NB4 (cell line): ENCODE measurements around the gene ATP5PD.

ENCODE experiments used
- DNase-seq: peaks from one replicate; pipeline ENCODE4 v3.0.0; 2010; ENCODE audit warnings: low read depth
- H3K4me3 ChIP-seq: one replicate; pipeline ENCODE4 v1.5.1; 2011; ENCODE audit warnings: mild to moderate bottlenecking, low read depth, low read length, moderate library complexity
- MYC ChIP-seq: IDR thresholded peaks from 2 replicates; pipeline ENCODE4 v1.6.1; 2011; ENCODE audit warnings: low read depth, low read length
- POLR2A ChIP-seq: IDR thresholded peaks from 2 replicates; pipeline ENCODE4 v1.6.1; 2011; ENCODE audit warnings: mild to moderate bottlenecking; ENCODE audit not compliant: insufficient read length; ENCODE audit errors: extremely low read depth
- TF ChIP-seq, protein P1 (sequence below): IDR thresholded peaks from one replicate; pipeline ENCODE4 v1.5.1; 2012; ENCODE audit warnings: low read depth, low read length
- TF ChIP-seq, protein P2 (sequence below): IDR thresholded peaks from 2 replicates; pipeline ENCODE4 v1.6.1; 2011; ENCODE audit warnings: low read depth, low read length

The ATP5PD gene

DNA sequence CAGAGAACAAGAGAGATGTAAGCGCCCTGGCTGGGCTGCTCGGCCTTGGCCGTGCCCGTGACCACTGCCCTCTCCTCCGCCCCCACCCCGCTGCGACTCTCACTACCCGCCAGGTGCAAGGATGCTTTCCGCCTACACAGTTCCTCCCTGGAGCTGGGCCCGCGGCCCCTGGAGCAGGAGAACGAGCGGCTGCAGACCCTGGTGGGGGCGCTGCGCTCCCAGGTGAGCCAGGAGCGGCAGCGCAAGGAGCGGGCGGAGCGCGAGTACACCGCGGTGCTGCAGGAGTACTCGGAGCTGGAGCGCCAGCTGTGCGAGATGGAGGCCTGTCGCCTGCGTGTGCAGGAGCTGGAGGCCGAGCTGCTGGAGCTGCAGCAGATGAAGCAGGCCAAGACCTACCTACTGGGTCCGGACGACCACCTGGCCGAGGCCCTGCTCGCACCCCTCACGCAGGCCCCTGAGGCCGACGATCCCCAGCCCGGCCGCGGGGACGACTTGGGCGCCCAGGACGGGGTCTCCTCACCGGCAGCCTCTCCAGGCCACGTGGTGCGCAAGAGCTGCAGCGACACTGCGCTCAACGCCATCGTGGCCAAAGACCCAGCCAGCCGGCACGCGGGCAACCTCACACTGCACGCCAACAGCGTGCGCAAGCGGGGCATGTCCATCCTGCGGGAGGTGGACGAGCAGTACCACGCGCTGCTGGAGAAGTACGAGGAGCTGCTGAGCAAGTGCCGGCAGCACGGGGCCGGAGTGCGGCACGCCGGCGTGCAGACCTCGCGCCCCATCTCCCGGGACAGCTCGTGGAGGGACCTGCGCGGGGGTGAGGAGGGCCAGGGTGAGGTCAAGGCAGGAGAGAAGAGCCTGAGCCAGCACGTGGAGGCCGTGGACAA, 43.5 kb downstream of the ATP5PD start:
- TF ChIP-seq, protein P1, sequence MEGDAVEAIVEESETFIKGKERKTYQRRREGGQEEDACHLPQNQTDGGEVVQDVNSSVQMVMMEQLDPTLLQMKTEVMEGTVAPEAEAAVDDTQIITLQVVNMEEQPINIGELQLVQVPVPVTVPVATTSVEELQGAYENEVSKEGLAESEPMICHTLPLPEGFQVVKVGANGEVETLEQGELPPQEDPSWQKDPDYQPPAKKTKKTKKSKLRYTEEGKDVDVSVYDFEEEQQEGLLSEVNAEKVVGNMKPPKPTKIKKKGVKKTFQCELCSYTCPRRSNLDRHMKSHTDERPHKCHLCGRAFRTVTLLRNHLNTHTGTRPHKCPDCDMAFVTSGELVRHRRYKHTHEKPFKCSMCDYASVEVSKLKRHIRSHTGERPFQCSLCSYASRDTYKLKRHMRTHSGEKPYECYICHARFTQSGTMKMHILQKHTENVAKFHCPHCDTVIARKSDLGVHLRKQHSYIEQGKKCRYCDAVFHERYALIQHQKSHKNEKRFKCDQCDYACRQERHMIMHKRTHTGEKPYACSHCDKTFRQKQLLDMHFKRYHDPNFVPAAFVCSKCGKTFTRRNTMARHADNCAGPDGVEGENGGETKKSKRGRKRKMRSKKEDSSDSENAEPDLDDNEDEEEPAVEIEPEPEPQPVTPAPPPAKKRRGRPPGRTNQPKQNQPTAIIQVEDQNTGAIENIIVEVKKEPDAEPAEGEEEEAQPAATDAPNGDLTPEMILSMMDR = no peak
- TF ChIP-seq MYC (no peak), POLR2A (no peak)
- TF ChIP-seq, protein P2, sequence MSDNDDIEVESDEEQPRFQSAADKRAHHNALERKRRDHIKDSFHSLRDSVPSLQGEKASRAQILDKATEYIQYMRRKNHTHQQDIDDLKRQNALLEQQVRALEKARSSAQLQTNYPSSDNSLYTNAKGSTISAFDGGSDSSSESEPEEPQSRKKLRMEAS = no peak
- DNase-seq = no peak
- no peak overlapping the region for H3K4me3 ChIP-seq

DNA sequence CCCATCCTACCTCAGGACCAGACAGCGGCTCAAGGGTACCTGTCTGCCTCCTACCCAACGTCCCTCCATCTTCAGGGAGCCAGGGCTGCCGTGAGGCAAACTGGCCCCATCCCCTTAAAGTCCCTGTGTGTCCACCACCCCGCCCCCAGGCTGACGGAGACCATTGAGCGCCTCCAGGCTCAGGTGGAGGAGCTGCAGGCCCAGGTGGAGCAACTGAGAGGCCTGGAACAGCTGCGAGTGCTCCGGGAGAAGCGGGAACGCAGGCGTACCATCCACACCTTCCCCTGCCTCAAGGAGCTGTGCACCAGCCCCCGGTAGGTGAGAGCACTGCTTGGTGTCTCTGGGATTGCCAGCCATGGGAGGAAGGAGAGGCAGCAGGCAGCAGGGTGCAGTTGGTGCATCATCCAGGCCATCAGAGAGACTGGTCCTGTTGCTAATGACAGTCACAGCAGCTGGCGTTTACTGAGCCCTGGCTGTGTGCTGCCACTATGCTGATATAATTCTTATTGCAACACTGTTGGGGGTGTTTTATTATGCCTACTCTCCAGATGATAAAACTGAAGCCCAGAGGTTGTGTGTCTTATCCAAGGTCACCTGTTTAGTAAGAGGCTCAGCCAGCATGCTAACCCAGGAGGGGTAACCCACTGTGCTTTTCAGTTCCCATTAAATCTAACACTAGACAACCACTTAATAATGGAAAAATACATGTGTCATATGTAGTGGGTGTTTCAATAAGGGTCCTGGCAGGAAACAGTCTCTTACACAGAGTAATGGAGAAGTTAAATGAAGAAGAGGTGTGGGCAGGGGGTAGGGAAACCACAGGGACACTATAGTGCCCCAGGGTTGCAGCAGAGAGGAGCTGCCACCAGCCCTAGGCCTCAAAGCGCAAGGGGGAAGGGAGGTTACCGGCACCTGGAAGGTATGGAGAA, 44.6 kb downstream of the ATP5PD start:
- TF ChIP-seq, protein P1 = no peak
- TF ChIP-seq, protein P2 = 0 out of 2 replicates have a peak, but pooled peaks have one; percentile 26
- H3K4me3 ChIP-seq = no peak overlapping the region
- peak; percentile 60 for DNase-seq

DNA sequence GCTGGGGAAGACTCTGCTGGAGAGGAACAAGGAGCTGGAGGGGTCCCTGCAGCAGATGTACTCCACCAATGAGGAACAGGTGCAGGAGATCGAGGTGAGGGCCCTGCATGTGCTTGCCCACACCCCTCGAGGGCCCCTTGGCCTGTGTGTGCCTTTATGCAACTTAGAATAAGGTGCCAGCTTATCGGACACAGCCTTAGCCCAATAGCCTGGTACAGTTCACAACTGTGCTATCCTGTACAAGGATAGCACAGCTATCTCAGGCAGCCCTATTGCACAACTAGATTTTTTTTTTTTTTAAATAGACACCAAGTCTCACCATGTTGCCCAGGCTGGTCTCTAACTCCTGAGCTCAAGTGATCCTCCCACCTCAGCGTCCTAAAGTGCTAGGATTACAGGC, 47.2 kb downstream of the ATP5PD start:
- no peak overlapping the region for H3K4me3 ChIP-seq
- no peak for DNase-seq
- TF ChIP-seq POLR2A (no peak), MYC (no peak)
- TF ChIP-seq, protein P2 = no peak

DNA sequence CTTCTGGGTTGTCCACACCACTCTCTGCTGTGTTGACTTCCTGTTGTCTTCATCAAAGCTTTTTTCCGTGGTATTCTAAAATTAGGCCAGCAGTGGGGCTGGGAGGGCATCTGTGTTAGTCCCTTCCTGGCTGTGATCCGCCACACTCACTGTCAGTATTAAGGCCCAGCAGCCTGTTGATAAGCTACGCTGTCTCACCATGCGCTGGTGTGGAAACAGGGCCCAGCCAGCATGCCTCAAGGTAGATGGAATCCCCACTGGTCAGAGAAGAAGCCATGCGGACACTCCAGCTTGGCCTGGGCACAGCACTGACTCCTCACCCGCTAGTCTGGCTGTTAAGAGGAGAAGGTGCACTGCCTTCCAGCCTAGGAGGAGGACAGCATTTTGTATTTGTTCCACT, 48.0 kb downstream of the ATP5PD start:
- TF ChIP-seq MYC (no peak), POLR2A (no peak)
- TF ChIP-seq, protein P2 = no peak
- TF ChIP-seq, protein P1 = no peak
- no peak for DNase-seq
- no peak overlapping the region for H3K4me3 ChIP-seq

DNA sequence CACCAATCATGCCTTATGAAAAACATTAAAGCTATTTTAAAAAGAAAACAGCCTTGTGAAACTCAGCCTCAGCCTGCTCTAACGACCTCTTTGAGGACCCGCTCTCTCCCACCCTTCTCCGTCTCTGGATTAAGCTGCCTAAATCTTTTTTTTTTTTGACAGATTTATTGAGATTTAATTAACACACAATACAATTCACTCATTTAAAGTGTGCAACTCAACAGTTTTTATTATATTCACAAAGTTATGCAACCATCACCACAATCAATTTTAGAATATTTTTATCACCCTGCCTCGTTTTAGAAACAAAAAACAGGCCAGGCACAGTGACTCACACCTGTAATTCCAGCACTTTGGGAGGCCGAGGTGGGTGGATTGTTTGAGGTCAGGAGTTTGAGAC, 50.9 kb downstream of the ATP5PD start:
- peak; percentile 24 for DNase-seq
- H3K4me3 ChIP-seq = no peak overlapping the region
- no peak for TF ChIP-seq MYC
- TF ChIP-seq POLR2A = no peak
- TF ChIP-seq, protein P2 = no peak
- TF ChIP-seq, protein P1 = no peak
